HG03432 (cell line): Measurements from ENCODE around the gene TERB2.
"Not testable (repeated sequence)": the region's sequence is repeated elsewhere in the genome, so short reads cannot be mapped to it uniquely, and the experiment has no call there.

Experiments used
- ATAC-seq: cut with Tn5 transposase; IDR thresholded peaks from one replicate; pipeline ENCODE4 v1.9.1; 2021; ENCODE audit warnings: mild to moderate bottlenecking, moderate library complexity; ENCODE audit not compliant: unreplicated experiment

The TERB2 gene, protein sequence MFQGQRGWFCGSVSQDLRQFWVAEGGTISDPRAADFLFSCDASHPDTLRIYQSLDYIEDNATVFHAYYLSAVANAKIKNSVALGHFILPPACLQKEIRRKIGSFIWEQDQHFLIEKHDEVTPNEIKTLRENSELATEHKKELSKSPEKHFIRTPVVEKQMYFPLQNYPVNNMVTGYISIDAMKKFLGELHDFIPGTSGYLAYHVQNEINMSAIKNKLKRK

GRCh38 chr15:44956388-44956787 is at the start of gene TERB2:
Gene TERB2 (plus strand): TSS chr15:44956687. CDS start chr15:44956719, 32 bp downstream.
- ATAC-seq = no peak

- ATAC-seq = no peak
These were observed 47.1 kb upstream of the TERB2 start for GRCh38 chr15:44909423-44909822.

DNA sequence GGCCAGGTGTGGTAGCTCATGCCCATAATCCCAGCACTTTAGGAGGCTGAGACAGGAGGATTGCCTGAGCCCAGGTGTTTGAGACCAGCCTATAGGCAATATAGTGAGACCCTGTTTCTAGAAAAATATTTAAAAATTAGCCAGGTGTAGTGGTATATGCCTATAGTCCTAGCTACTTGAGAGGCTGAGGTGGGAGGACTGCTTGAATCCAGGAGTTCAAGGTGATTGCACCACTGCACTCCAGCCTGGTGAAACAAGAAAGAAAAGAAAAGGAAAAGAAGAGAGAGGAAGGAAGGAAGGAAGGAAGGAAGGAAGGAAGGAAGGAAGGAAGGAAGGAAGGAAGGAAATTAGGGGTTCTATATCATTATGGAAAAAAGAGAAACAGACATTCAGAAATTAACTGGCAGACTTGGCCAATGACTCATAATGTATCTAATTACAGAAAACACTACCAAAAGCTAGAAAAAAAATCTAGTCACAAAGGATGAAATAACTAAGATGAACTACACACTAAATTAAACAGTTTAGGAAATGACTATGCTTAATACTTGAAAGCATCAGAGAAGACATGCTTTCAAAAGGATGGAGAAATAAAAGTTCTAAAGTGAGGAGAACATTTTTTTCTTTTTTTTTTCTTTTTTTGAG is 45.4 kb upstream of the TERB2 start:
- no peak for ATAC-seq

DNA sequence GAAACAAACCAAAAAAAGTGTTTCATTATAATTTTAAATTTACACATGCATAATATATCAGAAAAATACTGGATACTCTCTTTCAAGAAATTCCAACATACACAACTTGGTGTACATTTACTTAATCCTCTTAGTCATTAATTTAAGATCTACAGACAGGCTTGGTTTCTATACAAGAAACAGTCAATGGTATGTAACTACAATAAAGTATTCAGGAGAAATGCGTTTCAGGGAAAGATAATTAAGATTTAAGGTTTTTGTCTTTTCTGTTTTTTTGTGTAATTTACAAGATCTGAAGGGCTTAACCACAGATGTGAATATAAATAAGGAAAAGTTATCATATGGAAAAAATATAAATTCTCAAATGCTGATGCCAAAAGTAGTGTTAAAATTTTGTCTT is 44.3 kb upstream of the TERB2 start:
- not testable (repeated sequence) for ATAC-seq

DNA sequence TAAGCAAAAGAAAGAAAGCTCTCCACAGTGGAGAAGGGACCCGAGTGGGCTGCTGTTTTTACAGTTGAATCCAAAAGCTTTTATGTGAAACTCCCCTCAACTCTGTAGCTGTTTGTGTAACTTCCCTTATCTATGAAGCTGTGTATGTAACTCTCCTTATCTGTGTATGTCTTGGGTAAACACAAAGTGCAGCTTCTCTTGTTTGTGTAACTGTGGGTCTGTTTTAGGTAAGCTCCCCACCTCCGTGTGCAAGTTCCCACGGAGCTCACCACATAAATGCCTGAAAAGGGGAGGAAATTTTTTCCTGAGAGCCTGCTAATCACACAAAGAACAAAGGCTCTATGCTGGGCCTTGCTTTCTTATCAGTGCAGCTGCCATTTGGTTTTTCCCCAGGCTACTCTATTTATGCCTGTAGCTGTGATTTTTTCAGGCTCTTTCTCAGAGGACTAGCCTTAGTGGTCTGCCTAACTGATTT is 43.5 kb upstream of the TERB2 start:
- not testable (repeated sequence) for ATAC-seq

GRCh38 chr15:44918136-44918535 is 38.4 kb upstream of the TERB2 start:
- no peak for ATAC-seq

- not testable (repeated sequence) for ATAC-seq
These were observed 27.8 kb upstream of the TERB2 start for GRCh38 chr15:44928658-44929057.

GRCh38 chr15:44930283-44930682 is 26.2 kb upstream of the TERB2 start:
- ATAC-seq = not testable (repeated sequence)

GRCh38 chr15:44958302-44958701 is 1.8 kb downstream of the TERB2 start:
- ATAC-seq = not testable (repeated sequence)

GRCh38 chr15:44968475-44968874 is 12.0 kb downstream of the TERB2 start:
- no peak for ATAC-seq

- ATAC-seq = no peak
These were observed 14.5 kb downstream of the TERB2 start for GRCh38 chr15:44971036-44971435.

DNA sequence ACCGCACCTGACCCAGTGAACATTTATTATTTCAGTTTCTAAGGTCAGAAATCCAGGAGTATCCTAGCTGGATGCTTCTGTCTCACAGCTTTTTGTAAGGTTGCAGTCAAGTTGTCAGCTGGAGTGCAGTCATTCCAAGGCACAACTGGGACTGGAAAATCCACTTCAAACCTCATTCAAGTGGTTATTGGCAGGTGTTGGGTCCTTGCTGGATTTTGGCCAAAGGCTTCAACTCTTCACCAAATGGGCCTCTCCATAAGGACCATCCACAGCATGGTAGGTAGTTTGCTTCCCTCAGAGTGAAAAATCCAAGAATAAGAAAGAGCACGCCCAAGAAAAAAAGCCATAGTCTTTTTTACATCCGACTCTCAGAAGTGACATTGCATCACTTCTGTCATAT is 19.7 kb downstream of the TERB2 start:
- not testable (repeated sequence) for ATAC-seq

DNA sequence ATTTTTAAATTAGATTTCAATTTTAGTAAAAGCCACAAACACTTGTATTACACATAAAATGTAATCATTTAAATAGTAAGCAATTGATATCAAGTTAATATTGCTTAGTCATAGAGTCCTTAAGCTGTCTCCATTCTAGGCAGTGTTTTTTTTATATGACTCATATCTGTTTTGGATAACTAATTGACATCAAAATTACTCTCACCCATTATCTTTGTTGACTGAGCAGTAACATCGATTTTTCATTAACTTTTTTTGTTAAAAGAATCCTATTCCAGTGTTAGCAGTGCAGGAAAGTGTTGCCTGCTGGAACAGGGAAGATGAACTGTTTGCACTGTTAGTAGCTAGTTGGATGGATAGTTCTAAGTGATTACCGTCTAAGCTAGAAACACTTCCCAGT is 21.3 kb downstream of the TERB2 start:
- not testable (repeated sequence) for ATAC-seq

- ATAC-seq = not testable (repeated sequence)
These were observed 23.3 kb downstream of the TERB2 start for GRCh38 chr15:44979617-44980339.

DNA sequence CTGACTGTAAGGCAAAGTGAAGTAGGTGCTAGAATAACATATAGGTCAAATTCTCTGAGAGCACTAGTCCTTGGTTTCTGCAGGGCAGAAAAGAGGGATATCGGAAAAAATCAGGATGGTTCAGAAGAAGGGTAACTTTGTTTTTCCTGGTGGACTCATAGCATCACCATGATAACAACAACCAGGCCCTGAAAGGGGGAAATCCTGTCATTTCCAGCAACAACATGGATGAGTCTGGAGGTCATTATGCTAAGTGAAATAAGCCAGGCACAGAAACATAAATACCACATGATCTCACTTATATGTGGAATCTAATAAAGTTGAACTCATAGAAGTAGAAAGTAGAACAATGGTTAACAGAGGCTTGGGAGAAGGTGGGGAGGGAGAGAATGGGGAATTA is 27.7 kb downstream of the TERB2 start:
- ATAC-seq = not testable (repeated sequence)

DNA sequence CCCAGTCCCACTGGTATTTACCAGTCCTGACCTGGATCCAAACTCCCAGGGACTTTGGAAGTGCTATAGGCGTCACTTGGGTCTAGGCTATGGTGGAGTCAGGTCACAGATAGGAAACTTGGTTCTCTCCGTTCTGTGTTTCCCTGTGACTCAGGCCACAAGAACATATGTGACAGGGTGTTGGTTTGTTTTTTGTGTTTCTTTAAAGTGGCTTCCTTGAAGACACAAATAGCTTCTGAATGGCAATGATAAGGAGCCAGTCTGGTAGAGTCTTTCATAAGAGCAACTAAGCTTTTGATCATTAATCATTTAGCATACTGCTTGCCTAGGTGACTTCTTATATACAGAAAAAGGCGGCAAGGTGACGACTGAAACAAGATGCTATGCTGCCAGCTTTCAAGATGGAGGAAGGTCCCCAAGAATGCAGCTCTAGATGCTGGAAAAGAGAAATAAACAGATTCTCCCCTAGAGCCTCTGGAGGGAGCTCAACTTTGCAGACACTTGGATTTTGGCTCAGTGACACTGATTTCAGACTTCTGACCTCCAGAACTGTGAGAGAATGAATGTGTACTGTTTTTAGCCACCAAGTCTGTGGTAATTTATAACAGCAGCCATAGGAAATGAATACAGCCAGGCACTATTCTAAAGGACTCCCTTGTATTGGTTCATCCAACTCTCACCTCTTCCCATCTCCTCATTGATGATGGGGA is 30.0 kb downstream of the TERB2 start:
- not testable (repeated sequence) for ATAC-seq

GRCh38 chr15:44987711-44988110 is 31.2 kb downstream of the TERB2 start:
- ATAC-seq = not testable (repeated sequence)

DNA sequence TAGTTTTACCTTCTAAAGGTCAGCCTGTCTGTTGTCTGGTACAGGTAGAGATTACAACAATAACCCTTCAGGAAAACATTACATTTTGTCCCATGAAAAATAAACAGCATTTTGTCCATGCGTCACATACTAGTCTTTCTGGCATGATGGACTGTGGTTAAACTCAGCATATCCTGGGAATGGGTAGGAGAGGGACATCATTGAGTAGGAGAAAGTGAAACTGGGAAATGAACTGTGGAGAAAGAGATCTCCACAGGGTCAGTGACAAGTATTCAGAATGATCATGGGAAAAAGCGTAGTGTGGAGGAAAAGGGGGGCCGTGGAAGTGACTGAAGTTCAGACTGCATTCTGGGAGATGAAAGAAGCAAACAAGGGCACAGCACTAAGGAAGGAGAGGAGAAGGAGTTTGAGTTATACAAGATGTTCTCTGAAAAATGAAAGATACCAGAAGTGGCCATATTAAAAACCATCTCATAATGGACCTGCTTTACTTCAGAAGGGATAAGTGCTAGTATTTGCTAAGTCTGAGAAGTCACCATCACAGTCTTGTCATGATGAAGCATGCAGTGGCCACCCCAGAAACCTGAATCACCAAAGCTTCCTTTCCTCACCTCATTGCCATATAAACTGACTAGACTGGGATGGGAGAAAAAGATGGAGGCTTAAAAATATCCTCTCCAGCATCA is 31.8 kb downstream of the TERB2 start:
- ATAC-seq = not testable (repeated sequence)

DNA sequence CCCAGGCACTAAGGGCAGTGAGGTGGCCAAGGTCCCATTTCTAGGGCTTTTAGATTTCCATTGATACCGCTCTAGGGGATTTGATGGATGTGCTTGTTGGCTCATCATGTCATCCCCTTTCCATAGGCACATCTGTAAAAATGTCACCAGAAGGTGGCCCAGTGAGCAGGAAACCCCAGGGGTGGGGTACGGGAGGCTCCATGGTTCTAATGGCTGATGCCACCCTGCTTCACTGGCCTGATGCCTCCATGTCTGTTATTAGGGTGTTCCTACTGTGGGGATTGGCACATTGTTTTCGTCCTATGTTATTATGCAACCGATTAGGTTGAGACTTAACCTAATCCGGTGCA is 32.4 kb downstream of the TERB2 start:
- ATAC-seq = not testable (repeated sequence)

DNA sequence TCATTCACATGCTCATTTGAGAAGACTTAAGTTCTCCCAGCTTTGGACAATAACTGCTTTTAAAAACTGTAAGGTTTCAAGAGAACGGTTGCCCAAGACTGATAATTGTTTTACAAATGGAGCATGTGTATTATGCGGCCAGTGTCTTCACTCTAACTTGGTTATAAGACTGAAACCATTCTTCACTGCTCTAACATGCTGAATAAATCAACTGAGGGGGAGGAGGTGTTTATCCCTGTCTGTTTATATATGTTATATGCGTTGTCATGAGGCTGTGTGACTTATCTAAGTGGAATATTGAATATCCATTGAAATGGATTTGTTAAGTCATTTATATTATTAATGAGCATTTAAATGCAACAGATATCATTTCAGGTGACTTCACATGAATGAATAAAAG is 41.1 kb downstream of the TERB2 start:
- not testable (repeated sequence) for ATAC-seq

GRCh38 chr15:44999105-44999504 is 42.6 kb downstream of the TERB2 start:
- no peak for ATAC-seq
